Activated naive CD8-positive, alpha-beta T cell (primary cell): ENCODE measurements around the gene VEZF1.
A peak's percentile ranks its signal among the peaks of the same experiment; 100 is the strongest.

Source experiments
- H3K27ac Mint-ChIP-seq: one replicate; pipeline ENCODE4 v1.8.0; 2021; ENCODE audit warnings: mixed read lengths
- H3K27me3 Mint-ChIP-seq: one replicate; pipeline ENCODE4 v1.8.0; 2021; ENCODE audit warnings: mixed read lengths
- H3K36me3 Mint-ChIP-seq: one replicate; pipeline ENCODE4 v1.8.0; 2021; ENCODE audit warnings: mixed read lengths
- H3K4me1 Mint-ChIP-seq: one replicate; pipeline ENCODE4 v1.8.0; 2021; ENCODE audit warnings: low read depth, mixed read lengths
- H3K4me3 Mint-ChIP-seq: one replicate; pipeline ENCODE4 v1.8.0; 2021; ENCODE audit warnings: mild to moderate bottlenecking, mixed read lengths
- H3K9me3 Mint-ChIP-seq: one replicate; pipeline ENCODE4 v1.8.0; 2021; ENCODE audit warnings: low read depth, mixed read lengths

VEZF1 gene

GRCh38 chr17:57954397-57955182, 33.5 kb downstream of the VEZF1 start:
- Mint-ChIP-seq H3K27ac (no peak overlapping the region), H3K9me3 (no peaks in the 10 kb centered on the region), H3K4me1 (peaks cover 25% of the 10 kb centered on the region), H3K4me3 (peak overlapping the region; percentile 76), H3K27me3 (peaks cover 8% of the 10 kb centered on the region), H3K36me3 (no peaks in the 10 kb centered on the region)

DNA sequence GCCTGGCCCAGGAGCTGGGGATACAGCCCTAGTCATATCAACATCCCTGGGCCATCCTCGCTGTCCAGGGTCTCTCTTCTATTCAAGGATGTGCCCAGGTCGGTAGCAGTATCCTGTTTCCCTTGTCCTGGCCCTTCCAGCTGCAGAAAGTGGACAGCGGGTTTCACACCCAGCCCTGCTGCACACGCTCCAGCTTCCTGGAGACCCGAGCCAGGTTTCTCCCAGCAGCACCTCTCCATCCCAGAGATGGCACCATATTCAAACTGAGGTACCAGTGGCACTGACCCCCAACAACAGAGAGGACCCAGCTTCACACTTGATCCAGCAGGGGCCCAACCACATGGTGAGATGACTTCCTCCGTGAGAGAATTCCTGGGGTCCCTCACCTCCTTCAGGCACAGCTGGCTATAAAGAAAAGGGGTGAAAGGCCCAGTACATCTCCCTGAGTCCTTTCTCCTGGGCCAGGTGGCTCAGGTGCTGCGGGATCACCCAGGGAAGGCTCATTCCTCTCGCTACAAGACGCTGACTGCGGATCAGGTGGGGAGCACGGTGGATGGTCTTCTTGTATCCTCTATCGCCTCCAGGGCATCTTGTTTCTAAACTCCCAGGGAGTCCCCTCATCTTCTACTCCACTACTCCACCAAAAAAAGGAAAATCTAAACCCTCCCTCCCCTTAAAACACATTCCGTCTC, 34.2 kb downstream of the VEZF1 start:
- peak overlapping the region; percentile 76 for H3K4me3 Mint-ChIP-seq
- H3K27ac Mint-ChIP-seq: no peak overlapping the region
- no peaks in the 10 kb centered on the region for H3K9me3 Mint-ChIP-seq
- no peaks in the 10 kb centered on the region for H3K36me3 Mint-ChIP-seq
- H3K4me1 Mint-ChIP-seq: peaks cover 29% of the 10 kb centered on the region
- peaks cover 7% of the 10 kb centered on the region for H3K27me3 Mint-ChIP-seq

- peaks cover 7% of the 10 kb centered on the region for H3K27me3 Mint-ChIP-seq
Observed at GRCh38 chr17:57953219-57953618, 34.8 kb downstream of the VEZF1 start.

GRCh38 chr17:57949649-57950048, 38.4 kb downstream of the VEZF1 start:
- Mint-ChIP-seq H3K4me1 (peaks cover 37% of the 10 kb centered on the region), H3K4me3 (no peak overlapping the region), H3K27ac (no peak overlapping the region)

More at GRCh38 chr17:57953219-57953618, 34.8 kb downstream of the VEZF1 start:
- Mint-ChIP-seq H3K9me3 (no peaks in the 10 kb centered on the region), H3K4me1 (peaks cover 34% of the 10 kb centered on the region), H3K36me3 (no peaks in the 10 kb centered on the region), H3K4me3 (no peak overlapping the region), H3K27ac (no peak overlapping the region)

GRCh38 chr17:57948555-57949420, 39.3 kb downstream of the VEZF1 start:
- no peaks in the 10 kb centered on the region for H3K9me3 Mint-ChIP-seq
- no peak overlapping the region for H3K27ac Mint-ChIP-seq
- peaks cover 3% of the 10 kb centered on the region for H3K27me3 Mint-ChIP-seq
- H3K4me3 Mint-ChIP-seq: no peak overlapping the region
- H3K36me3 Mint-ChIP-seq: no peaks in the 10 kb centered on the region
- H3K4me1 Mint-ChIP-seq: peaks cover 33% of the 10 kb centered on the region

More at GRCh38 chr17:57949649-57950048, 38.4 kb downstream of the VEZF1 start:
- Mint-ChIP-seq H3K9me3 (no peaks in the 10 kb centered on the region), H3K36me3 (no peaks in the 10 kb centered on the region), H3K27me3 (peaks cover 2% of the 10 kb centered on the region)

- Mint-ChIP-seq H3K27me3 (peaks cover 3% of the 10 kb centered on the region), H3K9me3 (no peaks in the 10 kb centered on the region), H3K4me3 (no peak overlapping the region), H3K4me1 (peaks cover 33% of the 10 kb centered on the region), H3K27ac (no peak overlapping the region), H3K36me3 (no peaks in the 10 kb centered on the region)
Observed at GRCh38 chr17:57948169-57948554, 39.9 kb downstream of the VEZF1 start.

- peak overlapping the region; percentile 83 for H3K4me3 Mint-ChIP-seq
- no peaks in the 10 kb centered on the region for H3K9me3 Mint-ChIP-seq
- peaks cover 3% of the 10 kb centered on the region for H3K27me3 Mint-ChIP-seq
- H3K27ac Mint-ChIP-seq: no peak overlapping the region
- H3K36me3 Mint-ChIP-seq: no peaks in the 10 kb centered on the region
- H3K4me1 Mint-ChIP-seq: peaks cover 33% of the 10 kb centered on the region
Observed at GRCh38 chr17:57947369-57947768, 40.7 kb downstream of the VEZF1 start.

- peak overlapping the region; percentile 83 for H3K4me3 Mint-ChIP-seq
- peaks cover 3% of the 10 kb centered on the region for H3K27me3 Mint-ChIP-seq
- H3K36me3 Mint-ChIP-seq: no peaks in the 10 kb centered on the region
- peaks cover 33% of the 10 kb centered on the region for H3K4me1 Mint-ChIP-seq
- H3K27ac Mint-ChIP-seq: no peak overlapping the region
- H3K9me3 Mint-ChIP-seq: no peaks in the 10 kb centered on the region
Observed at GRCh38 chr17:57946798-57947358, 41.2 kb downstream of the VEZF1 start.

DNA sequence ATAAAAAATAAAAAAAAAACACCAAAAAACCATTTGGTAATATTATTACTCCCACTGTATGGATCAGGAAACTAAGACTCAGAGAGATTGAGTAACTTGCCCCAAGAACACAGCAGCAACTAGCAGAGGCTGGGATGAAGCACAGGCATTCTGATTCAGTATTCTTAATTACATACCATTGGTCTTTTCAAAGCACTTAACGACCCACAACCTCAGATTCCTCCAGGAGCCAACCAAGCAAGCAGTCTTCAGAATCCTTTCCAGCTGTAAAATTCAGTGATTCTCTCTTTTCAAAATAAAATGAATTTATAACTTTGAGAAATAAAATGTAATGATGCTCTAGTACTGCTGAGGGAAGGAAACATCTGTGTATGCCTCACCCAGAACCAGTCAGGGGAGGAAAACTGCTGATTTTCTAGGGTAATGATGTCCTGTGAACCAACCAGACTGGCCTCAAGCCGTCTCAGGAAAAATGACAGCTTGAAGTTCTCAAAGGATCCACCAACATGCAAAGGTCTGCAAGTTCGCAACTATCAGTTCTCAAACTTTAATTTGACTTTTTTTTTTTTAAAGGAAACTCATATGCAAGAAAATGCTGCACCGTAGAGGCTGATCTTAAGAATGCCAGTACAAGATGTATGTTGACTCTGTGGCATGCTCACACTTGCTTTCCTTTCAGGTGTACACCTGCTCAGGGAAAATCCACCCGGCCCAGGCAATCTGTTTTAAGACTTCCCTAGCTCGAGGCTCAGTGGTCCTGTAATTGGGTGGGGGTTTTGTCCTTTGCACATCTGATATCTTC, 41.9 kb downstream of the VEZF1 start:
- Mint-ChIP-seq H3K27me3 (peaks cover 3% of the 10 kb centered on the region), H3K4me3 (peak overlapping the region; percentile 83), H3K27ac (no peak overlapping the region), H3K4me1 (peaks cover 34% of the 10 kb centered on the region), H3K9me3 (no peaks in the 10 kb centered on the region), H3K36me3 (no peaks in the 10 kb centered on the region)

DNA sequence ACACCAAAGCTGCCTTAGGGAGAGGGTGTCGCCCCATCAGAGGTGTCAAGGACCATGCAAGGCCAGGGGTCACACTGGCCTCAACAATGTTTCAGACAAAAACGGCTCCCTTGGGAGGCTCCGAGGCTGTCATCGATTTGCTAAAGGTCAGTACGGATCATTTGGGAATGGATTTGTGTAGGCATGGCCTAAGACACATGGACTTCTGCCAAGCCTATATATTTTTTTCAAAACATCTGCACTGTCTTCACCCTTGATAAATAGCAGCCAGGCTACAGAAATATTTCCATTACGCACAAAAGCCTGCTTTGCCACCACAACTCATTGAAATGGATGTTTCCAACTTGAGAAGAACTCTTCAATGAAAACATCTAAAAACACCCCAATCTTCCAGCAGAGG, 43.1 kb downstream of the VEZF1 start:
- no peaks in the 10 kb centered on the region for H3K9me3 Mint-ChIP-seq
- H3K27me3 Mint-ChIP-seq: peaks cover 3% of the 10 kb centered on the region
- H3K4me1 Mint-ChIP-seq: peaks cover 40% of the 10 kb centered on the region
- no peak overlapping the region for H3K27ac Mint-ChIP-seq
- H3K36me3 Mint-ChIP-seq: no peaks in the 10 kb centered on the region
- H3K4me3 Mint-ChIP-seq: no peak overlapping the region

GRCh38 chr17:57943645-57944044, 44.4 kb downstream of the VEZF1 start:
- Mint-ChIP-seq H3K9me3 (no peaks in the 10 kb centered on the region), H3K4me3 (no peak overlapping the region), H3K27me3 (peaks cover 3% of the 10 kb centered on the region), H3K27ac (no peak overlapping the region), H3K36me3 (no peaks in the 10 kb centered on the region), H3K4me1 (peaks cover 40% of the 10 kb centered on the region)

DNA sequence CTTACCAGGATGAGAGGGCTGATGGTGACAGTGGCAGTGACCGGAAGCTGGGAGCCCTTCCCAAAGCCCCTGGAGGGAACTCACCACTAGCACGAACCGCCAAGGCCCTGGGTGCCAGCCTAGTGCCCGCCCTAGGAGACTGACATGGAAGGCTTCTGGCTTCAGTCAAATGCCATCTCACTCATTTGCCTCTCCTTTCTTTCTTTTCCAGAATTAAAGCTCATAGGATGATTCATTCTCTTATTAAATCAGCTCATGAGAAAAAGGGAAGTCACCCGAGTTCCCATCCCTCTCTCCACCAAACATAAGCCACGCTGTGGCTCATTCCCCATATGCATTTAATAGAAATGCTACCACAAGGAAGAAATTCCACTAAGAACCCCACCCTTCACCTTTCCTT, 44.9 kb downstream of the VEZF1 start:
- H3K27me3 Mint-ChIP-seq: peaks cover 3% of the 10 kb centered on the region
- peaks cover 36% of the 10 kb centered on the region for H3K4me1 Mint-ChIP-seq
- no peak overlapping the region for H3K27ac Mint-ChIP-seq
- H3K36me3 Mint-ChIP-seq: no peaks in the 10 kb centered on the region
- H3K9me3 Mint-ChIP-seq: no peaks in the 10 kb centered on the region
- H3K4me3 Mint-ChIP-seq: no peak overlapping the region

GRCh38 chr17:57941384-57942370, 46.4 kb downstream of the VEZF1 start:
- H3K27ac Mint-ChIP-seq: no peak overlapping the region
- peaks cover 3% of the 10 kb centered on the region for H3K27me3 Mint-ChIP-seq
- no peaks in the 10 kb centered on the region for H3K36me3 Mint-ChIP-seq
- no peak overlapping the region for H3K4me3 Mint-ChIP-seq
- H3K9me3 Mint-ChIP-seq: no peaks in the 10 kb centered on the region
- H3K4me1 Mint-ChIP-seq: peaks cover 28% of the 10 kb centered on the region
